Muscle layer of duodenum (tissue), 2 donors: ENCODE results near the gene ANXA5.

ENCODE experiments used
- H3K27ac ChIP-seq: one replicate; pipeline ENCODE4 v1.7.0; 2013; ENCODE audit warnings: mild to moderate bottlenecking, low read length
- H3K27me3 ChIP-seq: one replicate; pipeline ENCODE4 v1.7.0; 2013; ENCODE audit warnings: low read depth, mild to moderate bottlenecking, control low read depth, low read length
- H3K36me3 ChIP-seq, 2 donors: one replicate each; pipeline ENCODE4 v1.7.0; 2013; ENCODE audit warnings: low read length in 2 of 2, control low read depth in 1 of 2, mild to moderate bottlenecking in 1 of 2; ENCODE audit not compliant: insufficient read depth in 2 of 2, control insufficient read depth in 1 of 2
- H3K4me1 ChIP-seq, 2 donors: one replicate each; pipeline ENCODE4 v1.7.0; 2013; ENCODE audit warnings: low read length in 2 of 2, mild to moderate bottlenecking in 2 of 2, control low read depth in 1 of 2, moderate library complexity in 1 of 2; ENCODE audit not compliant: insufficient read depth in 2 of 2, control insufficient read depth in 1 of 2
- H3K4me3 ChIP-seq, 2 donors: one replicate each; pipeline ENCODE4 v1.7.0; 2013; ENCODE audit warnings: low read length in 2 of 2, low read depth in 1 of 2, mild to moderate bottlenecking in 1 of 2
- H3K9me3 ChIP-seq, 2 donors: one replicate each; pipeline ENCODE4 v1.7.0; 2013; ENCODE audit warnings: low read length in 2 of 2, control low read depth in 1 of 2, mild to moderate bottlenecking in 1 of 2; ENCODE audit not compliant: control insufficient read depth in 1 of 2
- donor health status: healthy.

ANXA5 gene

DNA sequence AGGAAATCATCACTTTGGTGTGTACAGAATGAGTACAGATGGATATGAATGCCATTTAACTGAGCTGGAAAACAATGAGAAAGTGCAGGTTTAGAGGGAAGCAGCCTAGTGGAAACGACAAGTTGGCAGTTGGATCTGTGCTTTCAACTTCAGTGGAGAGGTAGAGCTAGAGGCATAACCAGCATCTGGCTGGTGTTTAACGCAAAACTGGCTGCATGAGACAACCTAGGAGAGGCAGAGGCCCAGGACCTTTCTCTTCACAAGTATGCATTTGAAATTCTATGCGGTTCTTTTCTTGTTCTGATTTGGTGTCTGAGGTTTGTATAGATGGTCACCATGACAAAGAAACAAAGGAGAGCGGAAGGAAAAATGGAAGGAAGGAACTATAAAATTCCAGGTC lies 63.1 kb downstream of the ANXA5 start:
- no peak overlapping the region for H3K4me3 ChIP-seq
- no peaks in the 10 kb centered on the region for H3K4me1 ChIP-seq
- no peak overlapping the region for H3K27ac ChIP-seq
- H3K9me3 ChIP-seq = no peaks in the 10 kb centered on the region
- no peaks in the 10 kb centered on the region for H3K27me3 ChIP-seq
- H3K36me3 ChIP-seq = no peaks in the 10 kb centered on the region

DNA sequence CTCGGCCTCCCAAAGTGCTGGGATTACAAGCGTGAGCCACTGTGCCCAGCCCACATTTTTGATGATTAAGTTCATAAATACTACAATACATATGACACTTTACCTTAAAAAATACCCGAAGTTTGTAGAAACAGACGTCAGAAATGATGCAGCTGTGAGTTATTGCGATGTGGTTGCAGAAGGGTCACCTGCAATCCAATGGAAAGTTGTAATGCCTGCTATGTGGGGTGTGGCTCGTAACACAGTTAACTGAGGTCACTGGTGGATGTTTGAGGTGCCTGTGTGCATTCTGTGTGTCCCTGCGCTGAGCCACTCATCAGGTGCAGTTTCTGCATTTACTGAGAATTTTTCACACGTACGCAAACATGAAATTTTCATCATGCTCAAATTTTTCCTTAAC lies 64.1 kb downstream of the ANXA5 start:
- H3K27ac ChIP-seq = no peak overlapping the region
- no peaks in the 10 kb centered on the region for H3K9me3 ChIP-seq

More for the DNA sequence above, 64.1 kb downstream of the ANXA5 start:
- H3K27me3 ChIP-seq = no peaks in the 10 kb centered on the region
- no peak overlapping the region for H3K4me3 ChIP-seq
- H3K4me1 ChIP-seq = no peaks in the 10 kb centered on the region
- no peaks in the 10 kb centered on the region for H3K36me3 ChIP-seq
